ENCODE results near the gene UCK2. TPM values are rescaled to one million over a fixed set of nuclear protein-coding genes. Genes with fewer than 3 reads are reported as not detected.

The UCK2 gene
- total RNA-seq, 1 donor from 2014 or later, result 111 TPM

DNA sequence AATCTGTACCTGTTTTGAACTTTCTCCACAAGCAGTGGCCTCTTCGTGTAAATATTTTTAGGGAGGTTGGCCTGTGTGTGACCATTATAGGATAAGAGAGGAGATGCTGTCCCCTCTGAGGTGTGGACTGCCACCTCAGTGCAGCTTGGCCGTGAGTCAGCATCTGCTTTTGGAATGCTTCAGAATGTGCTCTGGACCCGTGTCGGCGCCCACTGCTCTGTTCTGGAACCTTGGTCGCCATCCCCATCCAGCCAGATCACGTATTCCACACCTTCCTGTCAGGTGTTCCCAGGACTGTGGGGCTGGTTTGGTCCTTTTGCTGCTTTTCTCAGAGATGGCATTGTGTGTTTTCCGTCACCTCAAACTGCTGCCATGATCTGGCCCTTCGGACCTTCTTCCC, 5.5 kb downstream of the UCK2 start:
- Mint-ChIP-seq H3K9me3 (ENCODE audit: unreplicated experiment) (no peaks in the 10 kb centered on the region), H3K27me3 (ENCODE audit: low read depth, unreplicated experiment) (no peaks in the 10 kb centered on the region), H3K27ac (ENCODE audit: unreplicated experiment) (no peak overlapping the region), H3K4me3 (ENCODE audit: unreplicated experiment) (no peak overlapping the region), H3K36me3 (ENCODE audit: low read depth, unreplicated experiment) (peaks cover 2% of the 10 kb centered on the region), H3K4me1 (ENCODE audit: low read depth, unreplicated experiment) (peaks cover 26% of the 10 kb centered on the region)
- Histone ChIP-seq H3K4me3 (ENCODE audit: insufficient read depth, low read depth, low read length) (no peak overlapping the region), H3K4me1 (ENCODE audit: insufficient read depth, low read length) (peaks cover 6% of the 10 kb centered on the region), H3K36me3 (ENCODE audit: insufficient read depth, low read length) (no peaks in the 10 kb centered on the region), H3K9me3 (ENCODE audit: insufficient read depth, low read depth, low read length) (no peaks in the 10 kb centered on the region), H3K27me3 (ENCODE audit: insufficient read depth, low read length) (no peaks in the 10 kb centered on the region), H4K20me1 (ENCODE audit: insufficient read depth, low read length) (peaks cover 73% of the 10 kb centered on the region), H2AFZ (ENCODE audit: low read depth, low read length) (no peak overlapping the region), H3K4me2 (ENCODE audit: low read length) (no peak overlapping the region), H3K9ac (ENCODE audit: low read length) (no peak overlapping the region), H3K79me2 (ENCODE audit: insufficient read depth, low read length) (peaks cover 99% of the 10 kb centered on the region), H3K27ac (ENCODE audit: low read depth, low read length) (no peak overlapping the region)
- FAIRE-seq (no peak), DNase-seq (ENCODE audit: low read depth) (no peak)
- no peak for TF ChIP-seq EZH2 (IDR thresholded peaks at IDR 0.05; ENCODE audit: insufficient read depth, low read length)
- TF ChIP-seq, protein P1, sequence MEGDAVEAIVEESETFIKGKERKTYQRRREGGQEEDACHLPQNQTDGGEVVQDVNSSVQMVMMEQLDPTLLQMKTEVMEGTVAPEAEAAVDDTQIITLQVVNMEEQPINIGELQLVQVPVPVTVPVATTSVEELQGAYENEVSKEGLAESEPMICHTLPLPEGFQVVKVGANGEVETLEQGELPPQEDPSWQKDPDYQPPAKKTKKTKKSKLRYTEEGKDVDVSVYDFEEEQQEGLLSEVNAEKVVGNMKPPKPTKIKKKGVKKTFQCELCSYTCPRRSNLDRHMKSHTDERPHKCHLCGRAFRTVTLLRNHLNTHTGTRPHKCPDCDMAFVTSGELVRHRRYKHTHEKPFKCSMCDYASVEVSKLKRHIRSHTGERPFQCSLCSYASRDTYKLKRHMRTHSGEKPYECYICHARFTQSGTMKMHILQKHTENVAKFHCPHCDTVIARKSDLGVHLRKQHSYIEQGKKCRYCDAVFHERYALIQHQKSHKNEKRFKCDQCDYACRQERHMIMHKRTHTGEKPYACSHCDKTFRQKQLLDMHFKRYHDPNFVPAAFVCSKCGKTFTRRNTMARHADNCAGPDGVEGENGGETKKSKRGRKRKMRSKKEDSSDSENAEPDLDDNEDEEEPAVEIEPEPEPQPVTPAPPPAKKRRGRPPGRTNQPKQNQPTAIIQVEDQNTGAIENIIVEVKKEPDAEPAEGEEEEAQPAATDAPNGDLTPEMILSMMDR (IDR thresholded peaks at IDR 0.05; ENCODE audit: insufficient read depth, low read depth, low read length), result no peak

DNA sequence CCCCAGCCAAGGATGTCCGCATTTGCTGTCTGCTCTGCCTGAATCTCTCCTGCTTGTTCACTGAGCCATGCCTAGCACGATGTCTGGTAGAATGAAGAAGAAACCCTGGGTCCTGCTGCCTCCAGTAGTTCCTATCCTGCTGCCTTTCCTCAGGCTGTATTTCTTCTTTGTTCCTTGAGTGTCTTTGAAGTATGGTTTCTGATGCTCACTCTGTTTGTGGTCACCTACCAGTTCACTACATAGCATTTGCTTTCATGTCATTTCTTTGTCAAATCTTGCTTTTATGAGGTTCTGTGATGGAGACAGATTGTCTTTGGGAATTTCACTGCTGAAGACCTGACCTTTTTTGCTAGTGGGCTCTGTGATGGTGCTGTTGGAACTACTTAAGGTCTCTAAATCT, 5.9 kb downstream of the UCK2 start:
- H3K4me3 ChIP-seq (ENCODE audit: insufficient read depth, low read depth, low read length), result no peak overlapping the region
- Mint-ChIP-seq H3K9me3 (ENCODE audit: unreplicated experiment) (no peaks in the 10 kb centered on the region), H3K4me1 (ENCODE audit: low read depth, unreplicated experiment) (peaks cover 31% of the 10 kb centered on the region), H3K4me3 (ENCODE audit: unreplicated experiment) (no peak overlapping the region), H3K27ac (ENCODE audit: unreplicated experiment) (no peak overlapping the region), H3K27me3 (ENCODE audit: low read depth, unreplicated experiment) (no peaks in the 10 kb centered on the region), H3K36me3 (ENCODE audit: low read depth, unreplicated experiment) (peaks cover 3% of the 10 kb centered on the region)
- H3K36me3 ChIP-seq (ENCODE audit: insufficient read depth, low read length), result no peaks in the 10 kb centered on the region
- no peak overlapping the region for H2AFZ ChIP-seq (ENCODE audit: low read depth, low read length)
- H3K4me1 ChIP-seq (ENCODE audit: insufficient read depth, low read length), result peaks cover 6% of the 10 kb centered on the region
- H3K79me2 ChIP-seq (ENCODE audit: insufficient read depth, low read length), result peaks cover 99% of the 10 kb centered on the region
- H3K9ac ChIP-seq (ENCODE audit: low read length), result no peak overlapping the region
- TF ChIP-seq EZH2 (IDR thresholded peaks at IDR 0.05; ENCODE audit: insufficient read depth, low read length), result no peak
- TF ChIP-seq, protein P1 (IDR thresholded peaks at IDR 0.05; ENCODE audit: insufficient read depth, low read depth, low read length), result no peak
- no peak overlapping the region for H3K27ac ChIP-seq (ENCODE audit: low read depth, low read length)
- peaks cover 77% of the 10 kb centered on the region for H4K20me1 ChIP-seq (ENCODE audit: insufficient read depth, low read length)
- H3K9me3 ChIP-seq (ENCODE audit: insufficient read depth, low read depth, low read length), result no peaks in the 10 kb centered on the region
- DNase-seq (ENCODE audit: low read depth) (no peak), FAIRE-seq (no peak)
- no peak overlapping the region for H3K4me2 ChIP-seq (ENCODE audit: low read length)
- no peaks in the 10 kb centered on the region for H3K27me3 ChIP-seq (ENCODE audit: insufficient read depth, low read length)

DNA sequence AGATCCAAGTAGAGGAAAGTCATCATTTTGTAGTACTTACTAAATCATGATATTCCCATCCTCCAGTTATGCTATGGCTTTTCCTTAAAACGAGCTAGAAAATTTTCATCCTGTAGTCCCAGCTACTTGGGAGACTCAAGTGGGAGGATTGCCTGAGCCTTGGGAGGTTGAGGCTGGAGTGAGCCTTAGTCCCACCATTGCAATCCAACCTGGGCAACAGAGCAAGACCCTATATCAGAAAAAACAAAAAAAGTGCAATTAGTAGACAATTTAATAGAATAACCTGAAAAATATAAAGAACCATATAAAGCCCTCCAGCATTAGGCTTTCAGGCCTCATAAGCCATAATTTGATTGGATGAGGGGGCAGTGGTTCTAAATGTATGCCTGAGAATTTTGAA, 6.8 kb downstream of the UCK2 start:
- H3K79me2 ChIP-seq (ENCODE audit: insufficient read depth, low read length), result peaks cover 98% of the 10 kb centered on the region
- H4K20me1 ChIP-seq (ENCODE audit: insufficient read depth, low read length), result peaks cover 85% of the 10 kb centered on the region
- H3K36me3 ChIP-seq (ENCODE audit: insufficient read depth, low read length), result no peaks in the 10 kb centered on the region
- no peak for TF ChIP-seq EZH2 (IDR thresholded peaks at IDR 0.05; ENCODE audit: insufficient read depth, low read length)
- TF ChIP-seq, protein P1 (IDR thresholded peaks at IDR 0.05; ENCODE audit: insufficient read depth, low read depth, low read length), result no peak
- H3K4me3 ChIP-seq (ENCODE audit: insufficient read depth, low read depth, low read length), result no peak overlapping the region
- Mint-ChIP-seq H3K27ac (ENCODE audit: unreplicated experiment) (no peak overlapping the region), H3K4me3 (ENCODE audit: unreplicated experiment) (no peak overlapping the region), H3K36me3 (ENCODE audit: low read depth, unreplicated experiment) (peaks cover 3% of the 10 kb centered on the region), H3K27me3 (ENCODE audit: low read depth, unreplicated experiment) (no peaks in the 10 kb centered on the region), H3K4me1 (ENCODE audit: low read depth, unreplicated experiment) (peaks cover 31% of the 10 kb centered on the region), H3K9me3 (ENCODE audit: unreplicated experiment) (no peaks in the 10 kb centered on the region)
- peaks cover 7% of the 10 kb centered on the region for H3K4me1 ChIP-seq (ENCODE audit: insufficient read depth, low read length)
- no peak overlapping the region for H3K27ac ChIP-seq (ENCODE audit: low read depth, low read length)
- FAIRE-seq (no peak), DNase-seq (ENCODE audit: low read depth) (no peak)
- H3K27me3 ChIP-seq (ENCODE audit: insufficient read depth, low read length), result no peaks in the 10 kb centered on the region
- no peak overlapping the region for H3K9ac ChIP-seq (ENCODE audit: low read length)
- no peak overlapping the region for H3K4me2 ChIP-seq (ENCODE audit: low read length)
- H3K9me3 ChIP-seq (ENCODE audit: insufficient read depth, low read depth, low read length), result no peaks in the 10 kb centered on the region
- no peak overlapping the region for H2AFZ ChIP-seq (ENCODE audit: low read depth, low read length)
